H1 (cell line): ENCODE results near the gene SPPL2A. TPM values are rescaled to one million over a fixed set of nuclear protein-coding genes. Genes with fewer than 3 reads are reported as not detected.

Experiments
- CTCF ChIA-PET: fragments of 300-600 bp; sonication (Branson Sonifier 250); formaldehyde crosslinking; loops from one replicate; lab custom pipeline; 2021; ENCODE audit not compliant: partially characterized antibody; lab: Charles Lee
- POLR2A ChIA-PET: fragments of 300-600 bp; sonication (Branson Sonifier 250); formaldehyde crosslinking; loops from one replicate; lab custom pipeline; 2021; ENCODE audit warnings: inconsistent platforms; ENCODE audit not compliant: partially characterized antibody; lab: Charles Lee
- DNase-seq, 2 experiments: peaks; one replicate each; pipeline versions ENCODE4 v3.0.0 to v3.0.0-alpha.2; 2010 to 2022; ENCODE audit warnings: low spot score in 2 of 2, low read depth in 1 of 2, mixed read lengths in 1 of 2
- FAIRE-seq: peaks from 2 replicates; lab custom pipeline; 2011; peaks lifted over from hg19 to GRCh38; lab: Jason Lieb, UNC
- H2AFZ ChIP-seq: 2 replicates; pipeline ENCODE4 v1.8.1; 2012; ENCODE audit warnings: low read length, inconsistent platforms
- H2AK5ac ChIP-seq: 2 replicates; pipeline ENCODE4 v1.6.1; 2013; ENCODE audit warnings: low read depth, low read length
- H2BK120ac ChIP-seq: replicated peaks from 2 replicates; pipeline ENCODE3; 2013; ENCODE audit warnings: low read depth, low read length, inconsistent platforms
- H2BK12ac ChIP-seq: 2 replicates; pipeline ENCODE4 v1.6.1; 2013; ENCODE audit warnings: low read depth, low read length
- H2BK15ac ChIP-seq: 2 replicates; pipeline ENCODE4 v1.6.1; 2013; ENCODE audit warnings: low read length
- H2BK20ac ChIP-seq: 2 replicates; pipeline ENCODE4 v1.6.1; 2013; ENCODE audit warnings: low read length
- H2BK5ac ChIP-seq: 2 replicates; pipeline ENCODE4 v1.6.1; 2013; ENCODE audit warnings: low read depth, low read length
- H3K14ac ChIP-seq: 2 replicates; pipeline ENCODE4 v1.6.1; 2013; ENCODE audit warnings: inconsistent platforms; ENCODE audit not compliant: insufficient read length
- H3K18ac ChIP-seq: 2 replicates; pipeline ENCODE4 v1.6.1; 2013; ENCODE audit warnings: low read length; ENCODE audit errors: extremely low read depth
- H3K23ac ChIP-seq: 2 replicates; pipeline ENCODE4 v1.6.1; 2013; ENCODE audit warnings: inconsistent platforms; ENCODE audit not compliant: insufficient read length
- H3K23me2 ChIP-seq: 2 replicates; pipeline ENCODE4 v1.6.1; 2013; ENCODE audit warnings: low read depth, low read length
- H3K27ac ChIP-seq: 2 replicates; pipeline ENCODE4 v1.6.1; 2011; ENCODE audit warnings: low read depth, low read length, inconsistent platforms
- H3K27me3 ChIP-seq, 4 experiments: replicated peaks in 1 of 4; 1 replicate in 1 of 4; 2 replicates in 3 of 4; pipeline versions ENCODE4 v1.6.1 to v1.8.1; 2011 to 2013; ENCODE audit warnings: low read length in 3 of 4, mild to moderate bottlenecking in 3 of 4, inconsistent platforms in 2 of 4, mixed read lengths in 2 of 4, moderate library complexity in 1 of 4; ENCODE audit not compliant: control insufficient read depth in 3 of 4, insufficient read depth in 3 of 4; ENCODE audit errors: extremely low read depth in 1 of 4
- H3K36me3 ChIP-seq, 4 experiments: 2 replicates each; pipeline versions ENCODE4 v1.6.1 to v1.8.1; 2011 to 2013; ENCODE audit warnings: mild to moderate bottlenecking in 4 of 4, low read length in 3 of 4, moderate library complexity in 2 of 4, control low read depth in 1 of 4, inconsistent platforms in 1 of 4; ENCODE audit not compliant: insufficient read depth in 4 of 4, control insufficient read depth in 2 of 4
- H3K4ac ChIP-seq: replicated peaks from 2 replicates; pipeline ENCODE3; 2013; ENCODE audit warnings: low read length, low read depth, mixed read lengths, inconsistent platforms; ENCODE audit not compliant: insufficient read length
- H3K4me1 ChIP-seq, 4 experiments: replicated peaks in 1 of 4; 1 replicate in 1 of 4; 2 replicates in 3 of 4; pipeline versions ENCODE4 v1.6.1 to v1.8.1; 2011 to 2013; ENCODE audit warnings: low read length in 3 of 4, inconsistent platforms in 2 of 4, mixed read lengths in 1 of 4; ENCODE audit not compliant: insufficient read depth in 4 of 4, control insufficient read depth in 3 of 4
- H3K4me2 ChIP-seq, 2 experiments: 2 replicates each; pipeline versions ENCODE4 v1.6.1 to v1.8.1; 2011 to 2013; ENCODE audit warnings: low read depth in 2 of 2, low read length in 2 of 2, control low read depth in 1 of 2, inconsistent platforms in 1 of 2, mild to moderate bottlenecking in 1 of 2; ENCODE audit not compliant: insufficient read depth in 1 of 2
- H3K4me3 ChIP-seq, 4 experiments: fragments of 200-600, 300-600 bp in 1 of 4; sonication (generic), shearing (Covaris generic), sonication (Bioruptor Twin) in 1 of 4; 2 replicates each; pipeline versions ENCODE4 v1.5.1 to v1.8.1; 2011 to 2016; ENCODE audit warnings: low read length in 4 of 4, low read depth in 3 of 4, control low read depth in 2 of 4, inconsistent platforms in 2 of 4, mild to moderate bottlenecking in 2 of 4, mixed read lengths in 1 of 4, moderate library complexity in 1 of 4; ENCODE audit not compliant: insufficient read depth in 2 of 4; ENCODE audit errors: extremely low read depth in 1 of 4
- H3K56ac ChIP-seq: replicated peaks from 2 replicates; pipeline ENCODE3; 2013; ENCODE audit warnings: low read depth, mild to moderate bottlenecking, mixed read lengths, low read length, inconsistent platforms; ENCODE audit not compliant: insufficient read length
- H3K79me1 ChIP-seq: 2 replicates; pipeline ENCODE4 v1.6.1; 2013; ENCODE audit warnings: low read depth, low read length, control low read depth
- H3K79me2 ChIP-seq, 2 experiments: 2 replicates each; pipeline versions ENCODE4 v1.6.1 to v1.8.1; 2012 to 2013; ENCODE audit warnings: low read length in 2 of 2, mild to moderate bottlenecking in 2 of 2, inconsistent platforms in 1 of 2; ENCODE audit not compliant: insufficient read depth in 2 of 2, control insufficient read depth in 1 of 2
- H3K9ac ChIP-seq, 4 experiments: replicated peaks in 1 of 4; 1 replicate in 1 of 4; 2 replicates in 3 of 4; pipeline versions ENCODE4 v1.6.1 to v1.8.1; 2011 to 2013; ENCODE audit warnings: low read depth in 3 of 4, low read length in 3 of 4, control low read depth in 2 of 4, mild to moderate bottlenecking in 2 of 4, moderate library complexity in 2 of 4, inconsistent platforms in 1 of 4; ENCODE audit errors: extremely low read depth in 1 of 4
- H3K9me3 ChIP-seq, 2 experiments: 2 replicates each; pipeline versions ENCODE4 v1.6.1 to v1.8.1; 2012 to 2013; ENCODE audit warnings: mild to moderate bottlenecking in 2 of 2, moderate library complexity in 2 of 2, control low read depth in 1 of 2, inconsistent platforms in 1 of 2, low read depth in 1 of 2, low read length in 1 of 2, mixed read lengths in 1 of 2; ENCODE audit not compliant: insufficient read depth in 2 of 2
- H4K20me1 ChIP-seq, 2 experiments: replicated peaks in 1 of 2; 2 replicates each; pipeline versions ENCODE3 to v1.8.1; 2011 to 2013; ENCODE audit warnings: inconsistent platforms in 2 of 2, low read length in 2 of 2, mild to moderate bottlenecking in 1 of 2; ENCODE audit not compliant: insufficient read depth in 2 of 2, control insufficient read depth in 1 of 2
- H4K5ac ChIP-seq: 2 replicates; pipeline ENCODE4 v1.6.1; 2013; ENCODE audit warnings: low read length, low read depth, mixed read lengths, inconsistent platforms; ENCODE audit not compliant: insufficient read length
- H4K8ac ChIP-seq: 2 replicates; pipeline ENCODE4 v1.8.0; 2013; ENCODE audit warnings: mild to moderate bottlenecking, moderate library complexity, low read length, inconsistent platforms; ENCODE audit not compliant: insufficient read depth; ENCODE audit errors: extremely low read depth
- H4K91ac ChIP-seq: replicated peaks from 2 replicates; pipeline ENCODE3; 2013; ENCODE audit warnings: low read length, mixed read lengths, inconsistent platforms; ENCODE audit not compliant: insufficient read length
- BRCA1 ChIP-seq: IDR thresholded peaks from 2 replicates; pipeline ENCODE4 v1.6.1; 2012; ENCODE audit warnings: low read depth, low read length, improper control_type of control experiment
- CBX5 ChIP-seq: fragments of 300-800, 300-1000 bp; sonication (generic); IDR thresholded peaks from 2 replicates; pipeline ENCODE4 v1.7.1; 2016; ENCODE audit warnings: antibody characterized with exemption, low read length, low read depth
- JUND ChIP-seq: IDR thresholded peaks from 2 replicates; pipeline ENCODE4 v1.6.1; 2011; ENCODE audit warnings: mild to moderate bottlenecking, improper control_type of control experiment, low read length
- NANOG ChIP-seq: IDR thresholded peaks from 2 replicates; pipeline ENCODE4 v1.6.1; 2011; ENCODE audit warnings: low read length, low read depth, mild to moderate bottlenecking, inconsistent platforms; ENCODE audit not compliant: insufficient read depth, poor library complexity, severe bottlenecking
- POLR2AphosphoS5 ChIP-seq: IDR thresholded peaks from 2 replicates; pipeline ENCODE4 v1.6.1; 2011; ENCODE audit warnings: low read depth, low read length
- RXRA ChIP-seq: IDR thresholded peaks from 2 replicates; pipeline ENCODE4 v1.6.1; 2011; ENCODE audit warnings: low read depth, mild to moderate bottlenecking, low read length, moderate library complexity; ENCODE audit not compliant: insufficient read depth
- SP1 ChIP-seq: IDR thresholded peaks from 2 replicates; pipeline ENCODE4 v1.6.1; 2011; ENCODE audit warnings: low read depth, low read length
- SUZ12 ChIP-seq: fragments of 200-600 bp; sonication (generic); IDR thresholded peaks from 2 replicates; pipeline ENCODE4 v1.6.1; 2012; ENCODE audit warnings: mild to moderate bottlenecking, inconsistent platforms, low read length, moderate library complexity, mixed read lengths
- TAF7 ChIP-seq: optimal IDR thresholded peaks from 2 replicates; pipeline ENCODE3; 2011; ENCODE audit warnings: low read depth, mild to moderate bottlenecking, inconsistent platforms, low read length, moderate library complexity, borderline replicate concordance
- TEAD4 ChIP-seq: IDR thresholded peaks from 2 replicates; pipeline ENCODE4 v1.6.1; 2012; ENCODE audit warnings: low read depth, low read length, inconsistent platforms, mixed read lengths
- WGBS, 2 experiments: shearing (Covaris generic) in 1 of 2; methylation state at CpG; one replicate each; pipeline versions ENCODE4 v1.1.6 to v1.1.7; 2013 to 2015; ENCODE audit warnings: low lambda C conversion rate in 2 of 2, mixed read lengths in 2 of 2, inconsistent platforms in 1 of 2, low coverage in 1 of 2, missing lambda C conversion rate in 1 of 2; ENCODE audit not compliant: insufficient replicate concordance in 2 of 2, insufficient coverage in 1 of 2, insufficient read length in 1 of 2; ENCODE audit errors: extremely low coverage in 1 of 2, missing lambda C conversion rate in 1 of 2; 5-methylcytosine and 5-hydroxymethylcytosine counted together
- polyA plus RNA-seq, 7 experiments: library from polyadenylated mRNA; depleted of rRNA in 3 of 7; stranded (reverse) in 5 of 7; unstranded in 2 of 7; fragments of >200 nt in 5 of 7; fragments of 200-250 nt in 2 of 7; gene quantifications; 1 replicate in 5 of 7; 2 replicates in 1 of 7; 4 replicates in 1 of 7; pipeline versions ENCODE4 v1.2.1 to v1.2.3, GENCODE V29; 2011 to 2013; ENCODE audit warnings: missing spikeins in 2 of 7, mixed read lengths in 2 of 7
- total RNA-seq: library from RNA; stranded (reverse); fragmentation: NEBNext Ultra II Directional; extraction: Animal tissue kit (Norgen Biotek cat#: 25700); gene quantifications from 2 replicates; pipeline ENCODE4 v1.2.1, GENCODE V29; 2021
- TF ChIP-seq, protein P1 (sequence below), 3 experiments: IDR thresholded peaks; 1 replicate in 2 of 3; 2 replicates in 1 of 3; pipeline versions ENCODE4 v1.5.1 to v1.6.1; 2011; ENCODE audit warnings: low read length in 3 of 3, mild to moderate bottlenecking in 3 of 3, inconsistent platforms in 2 of 3, low read depth in 1 of 3, moderate library complexity in 1 of 3; ENCODE audit not compliant: insufficient read depth in 1 of 3; ENCODE audit errors: control extremely low read depth in 1 of 3
- TF ChIP-seq, protein P2 (sequence below): IDR thresholded peaks from 2 replicates; pipeline ENCODE4 v1.6.1; 2012; ENCODE audit warnings: inconsistent platforms

Gene SPPL2A
- total and polyA plus RNA-seq, 2 of the 8 experiments (the other 6 are each of a cell fraction or from before 2014, with no cell fraction given): 15.6 to 52.9 TPM

DNA sequence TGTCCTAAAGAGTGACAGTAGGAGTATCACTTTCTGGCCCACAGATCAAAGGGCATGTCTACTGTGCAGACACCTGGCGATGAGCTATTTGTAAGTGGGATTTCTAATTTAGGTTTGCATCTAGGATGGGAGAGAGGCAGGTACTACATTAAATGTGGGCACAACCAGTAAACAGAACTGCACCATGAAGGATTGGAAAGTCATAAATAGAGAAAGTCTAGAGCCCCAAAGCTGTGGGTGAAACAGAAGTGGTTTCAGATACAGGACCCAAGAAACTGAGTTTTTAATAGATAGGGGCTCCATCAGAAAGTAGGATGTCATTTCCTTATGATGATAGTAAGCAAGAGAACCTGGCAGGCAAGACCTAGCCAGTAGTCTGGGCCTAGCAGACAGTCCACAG, 35.2 kb upstream of the SPPL2A start:
- Histone ChIP-seq H3K27ac (no peak overlapping the region), H3K4me3 (no peak overlapping the region), H2BK15ac (no peak overlapping the region), H2AK5ac (no peak overlapping the region), H2AFZ (no peak overlapping the region), H3K27me3 (no peaks in the 10 kb centered on the region), H3K56ac (no peak overlapping the region), H3K4me1 (no peaks in the 10 kb centered on the region), H2BK5ac (no peak overlapping the region), H4K91ac (no peak overlapping the region), H3K23me2 (no peaks in the 10 kb centered on the region), H3K9me3 (no peaks in the 10 kb centered on the region), H3K79me2 (no peaks in the 10 kb centered on the region), H3K23ac (no peak overlapping the region), H3K9ac (no peak overlapping the region), H4K8ac (no peak overlapping the region), H4K20me1 (no peaks in the 10 kb centered on the region), H3K36me3 (no peaks in the 10 kb centered on the region), H4K5ac (no peak overlapping the region), H3K79me1 (no peaks in the 10 kb centered on the region), H2BK20ac (no peak overlapping the region), H3K18ac (no peak overlapping the region)
- FAIRE-seq: no peak
- WGBS, 2 experiments: 95% methylated on average over 1 of the region's 1 CpG; no CpG with 5 or more reads in 1 of the 2 experiments
- no peak for DNase-seq
- ChIA-PET POLR2A (no interaction called here), CTCF (interaction anchor here (0.6 to 2.3 kb wide), 4 partner anchors 9 to 13 kb away, joined by 3 to 7 read pairs (median 4); no protein-coding TSS in a partner anchor)
- TF ChIP-seq POLR2AphosphoS5: no peak
- no peak for TF ChIP-seq RXRA
- no peak for TF ChIP-seq TAF7
- TF ChIP-seq, protein P1, sequence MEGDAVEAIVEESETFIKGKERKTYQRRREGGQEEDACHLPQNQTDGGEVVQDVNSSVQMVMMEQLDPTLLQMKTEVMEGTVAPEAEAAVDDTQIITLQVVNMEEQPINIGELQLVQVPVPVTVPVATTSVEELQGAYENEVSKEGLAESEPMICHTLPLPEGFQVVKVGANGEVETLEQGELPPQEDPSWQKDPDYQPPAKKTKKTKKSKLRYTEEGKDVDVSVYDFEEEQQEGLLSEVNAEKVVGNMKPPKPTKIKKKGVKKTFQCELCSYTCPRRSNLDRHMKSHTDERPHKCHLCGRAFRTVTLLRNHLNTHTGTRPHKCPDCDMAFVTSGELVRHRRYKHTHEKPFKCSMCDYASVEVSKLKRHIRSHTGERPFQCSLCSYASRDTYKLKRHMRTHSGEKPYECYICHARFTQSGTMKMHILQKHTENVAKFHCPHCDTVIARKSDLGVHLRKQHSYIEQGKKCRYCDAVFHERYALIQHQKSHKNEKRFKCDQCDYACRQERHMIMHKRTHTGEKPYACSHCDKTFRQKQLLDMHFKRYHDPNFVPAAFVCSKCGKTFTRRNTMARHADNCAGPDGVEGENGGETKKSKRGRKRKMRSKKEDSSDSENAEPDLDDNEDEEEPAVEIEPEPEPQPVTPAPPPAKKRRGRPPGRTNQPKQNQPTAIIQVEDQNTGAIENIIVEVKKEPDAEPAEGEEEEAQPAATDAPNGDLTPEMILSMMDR (IDR thresholded peaks at IDR 0.05; ENCODE audit: control extremely low read depth in 1 of 3, insufficient read depth in 1 of 3, low read depth in 1 of 3, low read length in 3 of 3): no peak
- no peak for TF ChIP-seq NANOG
- no peak for TF ChIP-seq BRCA1
- no peak for TF ChIP-seq JUND
- TF ChIP-seq, protein P2, sequence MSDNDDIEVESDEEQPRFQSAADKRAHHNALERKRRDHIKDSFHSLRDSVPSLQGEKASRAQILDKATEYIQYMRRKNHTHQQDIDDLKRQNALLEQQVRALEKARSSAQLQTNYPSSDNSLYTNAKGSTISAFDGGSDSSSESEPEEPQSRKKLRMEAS: no peak
- no peak for TF ChIP-seq TEAD4
- no peak for TF ChIP-seq CBX5
- no peak for TF ChIP-seq SP1
- no peak for TF ChIP-seq SUZ12
- TF ChIP-seq, all 59 proteins: peak for 0
- H3K4me2 ChIP-seq: no peak overlapping the region
- H2BK120ac ChIP-seq: no peak overlapping the region
- no peak overlapping the region for H3K14ac ChIP-seq
- no peak overlapping the region for H2BK12ac ChIP-seq
- no peak overlapping the region for H3K4ac ChIP-seq
